ENCODE measurements around the gene RPE65. TPM values are rescaled to one million over a fixed set of nuclear protein-coding genes. Genes with fewer than 3 reads are reported as not detected.

Gene RPE65
- total RNA-seq (ENCODE audit: low replicate concordance): 0.14 TPM in 1 of 2 replicates, not detected in the other
- long read RNA-seq, partial matches to known transcripts: 1 of 1 reads
- long read RNA-seq, other reads (novel, unspliced or antisense): 0 of 1 reads

DNA sequence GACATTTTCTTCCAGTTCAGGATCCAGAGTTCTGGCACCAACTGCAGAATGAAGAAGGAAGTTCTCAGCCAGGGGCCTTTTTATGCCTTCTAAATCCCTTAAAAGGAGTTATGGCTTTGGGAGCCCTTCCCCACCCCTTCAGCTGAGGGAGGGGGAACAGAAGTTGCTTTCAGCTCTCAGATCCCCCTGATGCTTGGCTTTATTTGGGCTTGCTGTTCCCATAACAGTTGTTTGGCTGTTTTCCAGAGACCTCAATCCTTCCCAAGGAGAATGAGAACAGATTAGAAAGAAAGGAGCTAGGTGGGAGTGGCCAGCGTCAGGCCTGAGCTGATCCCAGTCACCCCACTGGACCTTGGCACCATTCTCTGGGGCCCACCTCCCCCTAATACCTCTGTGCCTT, at the start of gene RPE65:
Gene RPE65 (minus strand): TSS at position 54 of the 400 bp plus-strand sequence. CDS start 49 bp downstream, at position 5.
- H3K4me3 Mint-ChIP-seq: no peak within 1 kb of the TSS
- H3K27me3 Mint-ChIP-seq: no peaks in the 10 kb centered on the region
- no peaks in the 10 kb centered on the region for H3K4me1 Mint-ChIP-seq (ENCODE audit: unreplicated experiment)
- no peaks in the 10 kb centered on the region for H3K36me3 Mint-ChIP-seq
- no peak for DNase-seq (ENCODE audit: extremely low spot score, unreplicated experiment)
- H3K9me3 Mint-ChIP-seq: no peaks in the 10 kb centered on the region
- TF ChIP-seq, protein P1, sequence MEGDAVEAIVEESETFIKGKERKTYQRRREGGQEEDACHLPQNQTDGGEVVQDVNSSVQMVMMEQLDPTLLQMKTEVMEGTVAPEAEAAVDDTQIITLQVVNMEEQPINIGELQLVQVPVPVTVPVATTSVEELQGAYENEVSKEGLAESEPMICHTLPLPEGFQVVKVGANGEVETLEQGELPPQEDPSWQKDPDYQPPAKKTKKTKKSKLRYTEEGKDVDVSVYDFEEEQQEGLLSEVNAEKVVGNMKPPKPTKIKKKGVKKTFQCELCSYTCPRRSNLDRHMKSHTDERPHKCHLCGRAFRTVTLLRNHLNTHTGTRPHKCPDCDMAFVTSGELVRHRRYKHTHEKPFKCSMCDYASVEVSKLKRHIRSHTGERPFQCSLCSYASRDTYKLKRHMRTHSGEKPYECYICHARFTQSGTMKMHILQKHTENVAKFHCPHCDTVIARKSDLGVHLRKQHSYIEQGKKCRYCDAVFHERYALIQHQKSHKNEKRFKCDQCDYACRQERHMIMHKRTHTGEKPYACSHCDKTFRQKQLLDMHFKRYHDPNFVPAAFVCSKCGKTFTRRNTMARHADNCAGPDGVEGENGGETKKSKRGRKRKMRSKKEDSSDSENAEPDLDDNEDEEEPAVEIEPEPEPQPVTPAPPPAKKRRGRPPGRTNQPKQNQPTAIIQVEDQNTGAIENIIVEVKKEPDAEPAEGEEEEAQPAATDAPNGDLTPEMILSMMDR (conservative IDR thresholded peaks at IDR 0.05): no peak
- H3K27ac Mint-ChIP-seq: no peak within 1 kb of the TSS

DNA sequence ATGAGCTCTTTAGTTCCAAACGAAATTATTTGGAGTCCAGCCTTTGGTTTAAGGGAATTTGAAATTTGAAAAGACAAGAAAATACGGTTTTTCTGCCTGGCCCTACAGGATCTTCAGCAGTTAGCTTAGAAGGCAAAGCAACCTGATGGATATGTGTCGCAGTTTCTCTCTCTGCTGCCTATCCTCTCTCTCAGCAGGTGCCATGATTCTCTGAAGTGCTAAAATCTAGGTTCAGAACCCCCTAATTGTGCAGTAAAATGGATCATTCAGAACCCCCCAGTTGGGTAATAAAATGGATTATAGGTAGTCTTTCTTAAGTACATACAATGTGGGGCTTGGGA, 47.6 kb upstream of the RPE65 start:
- Mint-ChIP-seq H3K27ac (peak overlapping the region; percentile 88), H3K9me3 (no peaks in the 10 kb centered on the region), H3K27me3 (no peaks in the 10 kb centered on the region), H3K4me1 (ENCODE audit: unreplicated experiment) (peaks cover 23% of the 10 kb centered on the region), H3K36me3 (peaks cover 8% of the 10 kb centered on the region), H3K4me3 (peak overlapping the region; percentile 96)
- TF ChIP-seq, protein P1 (conservative IDR thresholded peaks at IDR 0.05): peak; percentile 17
- no peak for DNase-seq (ENCODE audit: extremely low spot score, unreplicated experiment)

DNA sequence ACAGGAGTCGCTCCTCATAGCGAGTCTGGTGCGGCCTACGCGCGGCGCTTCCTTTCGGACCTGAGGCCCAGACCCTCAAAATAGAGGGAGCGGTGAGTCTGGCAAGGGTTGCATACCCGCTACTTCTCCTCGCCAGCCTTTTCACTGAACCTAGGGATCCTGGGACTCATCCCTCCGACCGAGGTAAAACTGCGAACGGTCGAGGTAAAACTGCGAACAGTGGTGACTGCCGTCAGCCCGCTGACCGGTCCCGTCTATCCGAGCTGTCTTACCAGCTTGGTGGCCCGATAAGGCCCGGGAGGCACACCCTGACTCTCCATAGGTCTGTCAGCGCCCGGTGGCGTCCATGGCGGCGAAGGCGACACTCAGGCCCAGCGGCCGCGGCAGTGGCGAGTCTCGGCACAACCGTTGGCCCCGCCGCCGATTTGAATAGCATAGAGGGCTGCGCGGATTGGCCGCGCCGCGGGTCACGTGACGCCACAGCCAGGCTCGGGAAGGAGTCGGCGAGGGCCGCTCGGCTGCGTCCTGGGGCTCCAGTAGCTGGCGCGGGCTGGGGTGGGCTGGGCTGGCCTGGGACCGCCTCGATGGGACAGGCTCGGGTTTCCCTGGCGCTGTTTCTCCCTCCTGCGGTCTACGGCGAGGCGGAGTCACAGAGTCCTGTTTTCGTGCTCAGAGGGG, 47.1 kb upstream of the RPE65 start, which contains the start of gene DEPDC1:
Gene DEPDC1 (minus strand): TSS at position 403 of the 678 bp plus-strand sequence. CDS start 83 bp downstream, at position 320.
- peak; percentile 96 for DNase-seq (ENCODE audit: extremely low spot score, unreplicated experiment)
- Mint-ChIP-seq H3K9me3 (no peaks in the 10 kb centered on the region), H3K4me3 (peak within 1 kb of the TSS; percentile 96), H3K36me3 (peaks cover 8% of the 10 kb centered on the region), H3K27ac (peak within 1 kb of the TSS; percentile 88), H3K4me1 (ENCODE audit: unreplicated experiment) (peaks cover 23% of the 10 kb centered on the region), H3K27me3 (no peaks in the 10 kb centered on the region)
- TF ChIP-seq, protein P1 (conservative IDR thresholded peaks at IDR 0.05): peak; percentile 0

DNA sequence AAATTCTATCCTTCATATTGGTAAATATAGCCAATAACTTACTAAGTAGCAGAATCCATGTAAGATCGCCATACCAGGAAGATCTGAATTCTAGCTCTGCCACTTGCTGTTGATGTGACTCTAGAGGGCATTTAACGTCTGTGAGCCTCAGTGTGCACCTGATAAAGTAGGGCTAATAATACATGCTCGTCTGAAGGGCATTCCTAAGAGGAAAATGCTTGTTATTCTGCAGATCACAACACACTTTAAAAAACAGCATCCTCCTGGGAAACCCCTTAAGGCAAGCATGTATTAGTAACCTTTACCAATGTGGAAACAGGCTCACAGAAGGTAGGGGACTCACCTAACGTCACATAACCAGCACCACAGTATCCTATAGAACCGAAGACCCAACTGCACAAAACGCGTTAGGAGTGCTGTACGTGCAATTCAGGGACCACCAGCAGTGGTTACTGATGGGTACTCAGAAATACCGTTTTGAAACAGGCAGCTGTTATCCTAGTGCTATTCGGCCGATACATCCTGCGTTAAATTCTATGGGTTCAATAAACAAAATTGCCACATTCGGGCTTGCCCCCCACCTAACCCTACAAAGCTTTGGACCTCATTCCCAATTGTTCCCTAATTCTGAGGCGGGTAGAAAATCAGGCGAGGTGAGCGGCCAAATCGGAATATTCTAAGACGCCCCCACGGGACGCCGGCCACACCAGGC, 46.4 kb upstream of the RPE65 start:
- H3K9me3 Mint-ChIP-seq: no peaks in the 10 kb centered on the region
- H3K27ac Mint-ChIP-seq: peak overlapping the region; percentile 88
- H3K4me1 Mint-ChIP-seq (ENCODE audit: unreplicated experiment): peaks cover 23% of the 10 kb centered on the region
- DNase-seq (ENCODE audit: extremely low spot score, unreplicated experiment): no peak
- TF ChIP-seq, protein P1 (conservative IDR thresholded peaks at IDR 0.05): peak; percentile 9
- peaks cover 9% of the 10 kb centered on the region for H3K36me3 Mint-ChIP-seq
- H3K27me3 Mint-ChIP-seq: no peaks in the 10 kb centered on the region
- H3K4me3 Mint-ChIP-seq: peak overlapping the region; percentile 96

DNA sequence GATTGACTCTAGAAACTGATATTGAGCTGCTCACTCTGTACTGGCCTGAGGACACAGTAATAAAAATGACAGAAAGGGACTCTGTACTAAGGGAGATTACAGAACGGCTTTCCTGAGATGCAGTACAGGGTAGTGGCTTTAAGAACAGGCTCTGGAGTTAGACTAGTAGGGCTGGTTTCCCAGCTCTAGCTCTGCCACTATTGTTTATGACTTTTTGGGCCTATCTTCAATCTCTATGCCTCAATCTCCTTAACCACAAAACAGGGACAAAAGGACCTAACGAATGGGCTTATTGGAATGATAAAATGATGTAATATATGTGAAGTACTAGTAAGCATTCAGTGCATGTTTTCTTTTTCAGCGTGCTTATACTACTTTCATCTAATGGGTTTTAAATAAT, 45.8 kb upstream of the RPE65 start:
- peaks cover 23% of the 10 kb centered on the region for H3K4me1 Mint-ChIP-seq (ENCODE audit: unreplicated experiment)
- H3K27ac Mint-ChIP-seq: peak overlapping the region; percentile 88
- H3K36me3 Mint-ChIP-seq: peaks cover 14% of the 10 kb centered on the region
- DNase-seq (ENCODE audit: extremely low spot score, unreplicated experiment): no peak
- H3K27me3 Mint-ChIP-seq: no peaks in the 10 kb centered on the region
- TF ChIP-seq, protein P1 (conservative IDR thresholded peaks at IDR 0.05): no peak
- no peaks in the 10 kb centered on the region for H3K9me3 Mint-ChIP-seq
- H3K4me3 Mint-ChIP-seq: peak overlapping the region; percentile 96

Measured in type B pancreatic cell (in vitro differentiated cells).